ENCODE measurements around the gene IDH2.

DNA sequence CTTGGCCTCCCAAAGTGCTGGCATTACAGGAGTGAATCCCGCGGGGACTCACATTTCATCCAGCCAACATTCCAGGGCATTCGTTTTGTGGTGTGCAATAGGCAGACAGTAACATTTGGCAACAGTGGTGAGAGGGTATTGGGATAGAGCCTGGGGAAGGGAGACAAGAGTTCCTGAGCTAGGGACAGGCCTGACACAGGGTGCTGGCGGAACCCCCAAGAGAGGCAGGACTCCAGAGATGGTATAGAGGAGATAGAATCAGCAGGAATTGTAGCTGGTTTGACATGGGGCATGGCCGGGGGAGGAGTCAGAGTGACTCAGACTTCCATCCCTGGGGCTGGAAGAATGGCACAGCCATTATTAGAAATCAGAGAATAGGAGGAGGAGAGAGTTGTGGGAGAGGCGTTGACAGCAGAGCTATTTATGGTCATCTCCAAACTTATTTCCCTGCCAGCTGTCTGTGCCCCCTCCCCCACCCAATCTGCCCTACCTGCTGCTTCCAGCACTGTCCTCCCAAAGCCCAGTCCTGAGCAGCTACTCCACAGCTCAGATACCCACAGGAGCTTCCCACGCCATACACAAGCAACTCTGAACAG is 4.4 kb upstream of the IDH2 start:
- TF ChIP-seq ZFHX2 (tag by site-specific recombination; conservative IDR thresholded peaks at IDR 0.05) = peak; percentile 74
- TF ChIP-seq, protein P1, sequence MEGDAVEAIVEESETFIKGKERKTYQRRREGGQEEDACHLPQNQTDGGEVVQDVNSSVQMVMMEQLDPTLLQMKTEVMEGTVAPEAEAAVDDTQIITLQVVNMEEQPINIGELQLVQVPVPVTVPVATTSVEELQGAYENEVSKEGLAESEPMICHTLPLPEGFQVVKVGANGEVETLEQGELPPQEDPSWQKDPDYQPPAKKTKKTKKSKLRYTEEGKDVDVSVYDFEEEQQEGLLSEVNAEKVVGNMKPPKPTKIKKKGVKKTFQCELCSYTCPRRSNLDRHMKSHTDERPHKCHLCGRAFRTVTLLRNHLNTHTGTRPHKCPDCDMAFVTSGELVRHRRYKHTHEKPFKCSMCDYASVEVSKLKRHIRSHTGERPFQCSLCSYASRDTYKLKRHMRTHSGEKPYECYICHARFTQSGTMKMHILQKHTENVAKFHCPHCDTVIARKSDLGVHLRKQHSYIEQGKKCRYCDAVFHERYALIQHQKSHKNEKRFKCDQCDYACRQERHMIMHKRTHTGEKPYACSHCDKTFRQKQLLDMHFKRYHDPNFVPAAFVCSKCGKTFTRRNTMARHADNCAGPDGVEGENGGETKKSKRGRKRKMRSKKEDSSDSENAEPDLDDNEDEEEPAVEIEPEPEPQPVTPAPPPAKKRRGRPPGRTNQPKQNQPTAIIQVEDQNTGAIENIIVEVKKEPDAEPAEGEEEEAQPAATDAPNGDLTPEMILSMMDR (tag by site-specific recombination; IDR thresholded peaks at IDR 0.05) = no peak
- TF ChIP-seq ZNF626 (tag by site-specific recombination; IDR thresholded peaks at IDR 0.05) = no peak
- no peak for TF ChIP-seq ZNF114 (tag by site-specific recombination; IDR thresholded peaks at IDR 0.05)
- TF ChIP-seq ZBTB21 (tag by site-specific recombination; IDR thresholded peaks at IDR 0.05) = no peak
- no peak for TF ChIP-seq MEIS1 (CRISPR knock-in tag; IDR thresholded peaks at IDR 0.05; ENCODE audit: borderline replicate concordance)
- TF ChIP-seq TCF7L2 (IDR thresholded peaks at IDR 0.05; ENCODE audit: borderline replicate concordance, low read depth, low read length) = no peak
- TF ChIP-seq, protein P2, sequence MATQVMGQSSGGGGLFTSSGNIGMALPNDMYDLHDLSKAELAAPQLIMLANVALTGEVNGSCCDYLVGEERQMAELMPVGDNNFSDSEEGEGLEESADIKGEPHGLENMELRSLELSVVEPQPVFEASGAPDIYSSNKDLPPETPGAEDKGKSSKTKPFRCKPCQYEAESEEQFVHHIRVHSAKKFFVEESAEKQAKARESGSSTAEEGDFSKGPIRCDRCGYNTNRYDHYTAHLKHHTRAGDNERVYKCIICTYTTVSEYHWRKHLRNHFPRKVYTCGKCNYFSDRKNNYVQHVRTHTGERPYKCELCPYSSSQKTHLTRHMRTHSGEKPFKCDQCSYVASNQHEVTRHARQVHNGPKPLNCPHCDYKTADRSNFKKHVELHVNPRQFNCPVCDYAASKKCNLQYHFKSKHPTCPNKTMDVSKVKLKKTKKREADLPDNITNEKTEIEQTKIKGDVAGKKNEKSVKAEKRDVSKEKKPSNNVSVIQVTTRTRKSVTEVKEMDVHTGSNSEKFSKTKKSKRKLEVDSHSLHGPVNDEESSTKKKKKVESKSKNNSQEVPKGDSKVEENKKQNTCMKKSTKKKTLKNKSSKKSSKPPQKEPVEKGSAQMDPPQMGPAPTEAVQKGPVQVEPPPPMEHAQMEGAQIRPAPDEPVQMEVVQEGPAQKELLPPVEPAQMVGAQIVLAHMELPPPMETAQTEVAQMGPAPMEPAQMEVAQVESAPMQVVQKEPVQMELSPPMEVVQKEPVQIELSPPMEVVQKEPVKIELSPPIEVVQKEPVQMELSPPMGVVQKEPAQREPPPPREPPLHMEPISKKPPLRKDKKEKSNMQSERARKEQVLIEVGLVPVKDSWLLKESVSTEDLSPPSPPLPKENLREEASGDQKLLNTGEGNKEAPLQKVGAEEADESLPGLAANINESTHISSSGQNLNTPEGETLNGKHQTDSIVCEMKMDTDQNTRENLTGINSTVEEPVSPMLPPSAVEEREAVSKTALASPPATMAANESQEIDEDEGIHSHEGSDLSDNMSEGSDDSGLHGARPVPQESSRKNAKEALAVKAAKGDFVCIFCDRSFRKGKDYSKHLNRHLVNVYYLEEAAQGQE (tag by site-specific recombination; IDR thresholded peaks at IDR 0.05) = no peak
- peak; percentile 41; the same call in 1 of the 2 replicates for TF ChIP-seq ZIC2 (tag by site-specific recombination; IDR thresholded peaks at IDR 0.05)
- no peak for TF ChIP-seq ZNF76 (tag by site-specific recombination; IDR thresholded peaks at IDR 0.05; ENCODE audit: borderline replicate concordance, low read depth)
- no peak for TF ChIP-seq ZNF544 (tag by site-specific recombination; IDR thresholded peaks at IDR 0.05)
- no peak; the same call in 1 of the 2 replicates for TF ChIP-seq KLF8 (tag by site-specific recombination; IDR thresholded peaks at IDR 0.05)
